Thyroid gland (tissue), 4 donors: Measurements from ENCODE around the gene TSPAN9. TPM values are rescaled to one million over a fixed set of nuclear protein-coding genes. Genes with fewer than 3 reads are reported as not detected.
A peak's percentile ranks its signal among the peaks of the same experiment; 100 is the strongest.

Source experiments
- DNase-seq, 2 donors: peaks; one replicate each; pipeline ENCODE4 v3.0.0-alpha.2; 2019
- H3K27ac ChIP-seq, 3 donors: fragments of 200-600 bp; sonication (generic); 1 replicate in 2 of 3; 2 replicates in 1 of 3; pipeline ENCODE4 v1.5.1; 2016 to 2019; ENCODE audit warnings: mild to moderate bottlenecking in 1 of 3, moderate library complexity in 1 of 3
- H3K27me3 ChIP-seq: fragments of 200-600 bp; sonication (generic); one replicate; pipeline ENCODE4 v1.5.1; 2019
- H3K36me3 ChIP-seq, 2 donors: fragments of 200-600 bp; sonication (generic); one replicate each; pipeline ENCODE4 v1.5.1; 2016 to 2019
- H3K4me1 ChIP-seq, 2 donors: fragments of 200-600 bp; sonication (generic); one replicate each; pipeline ENCODE4 v1.5.1; 2017 to 2019
- H3K4me3 ChIP-seq, 3 donors: fragments of 200-600 bp; sonication (generic); replicated peaks in 1 of 3; 1 replicate in 2 of 3; 2 replicates in 1 of 3; pipeline ENCODE4 v1.5.1; 2016; ENCODE audit warnings: mild to moderate bottlenecking in 1 of 3
- H3K9me3 ChIP-seq: fragments of 200-600 bp; sonication (generic); one replicate; pipeline ENCODE4 v1.5.1; 2017
- POLR2A ChIP-seq, 2 donors: fragments of 450-650 bp; IDR thresholded peaks; one replicate each; pipeline ENCODE4 v1.6.1; 2017; ENCODE audit warnings: antibody characterized with exemption in 2 of 2, mild to moderate bottlenecking in 2 of 2, moderate library complexity in 1 of 2
- WGBS, 2 donors: methylation state at CpG; one replicate each; pipeline ENCODE4 v1.1.5; 2017; 5-methylcytosine and 5-hydroxymethylcytosine counted together
- intact Hi-C: fragments of 100-400 bp; cut with DNase I; formaldehyde crosslinking; loops from one replicate; pipeline ENCODE4 v1.15.1; 2023
- total RNA-seq, 4 donors: library from RNA; depleted of rRNA; stranded (reverse); fragments of >200 nt; gene quantifications; one replicate each; pipeline ENCODE4 v1.2.3, GENCODE V29; 2016
- TF ChIP-seq, protein P1 (sequence below), 6 experiments: fragments of 200-600 bp in 3 of 6; fragments of 450-650 bp in 3 of 6; sonication (generic) in 3 of 6; IDR thresholded peaks; one replicate each; pipeline ENCODE4 v1.5.1; 2016 to 2019; ENCODE audit warnings: antibody characterized with exemption in 6 of 6, mild to moderate bottlenecking in 2 of 6, inconsistent platforms in 1 of 6, moderate library complexity in 1 of 6

TSPAN9 gene
- total RNA-seq, 4 donors from 2014 or later, result 26.9 to 47.5 (median 33.2) TPM

DNA sequence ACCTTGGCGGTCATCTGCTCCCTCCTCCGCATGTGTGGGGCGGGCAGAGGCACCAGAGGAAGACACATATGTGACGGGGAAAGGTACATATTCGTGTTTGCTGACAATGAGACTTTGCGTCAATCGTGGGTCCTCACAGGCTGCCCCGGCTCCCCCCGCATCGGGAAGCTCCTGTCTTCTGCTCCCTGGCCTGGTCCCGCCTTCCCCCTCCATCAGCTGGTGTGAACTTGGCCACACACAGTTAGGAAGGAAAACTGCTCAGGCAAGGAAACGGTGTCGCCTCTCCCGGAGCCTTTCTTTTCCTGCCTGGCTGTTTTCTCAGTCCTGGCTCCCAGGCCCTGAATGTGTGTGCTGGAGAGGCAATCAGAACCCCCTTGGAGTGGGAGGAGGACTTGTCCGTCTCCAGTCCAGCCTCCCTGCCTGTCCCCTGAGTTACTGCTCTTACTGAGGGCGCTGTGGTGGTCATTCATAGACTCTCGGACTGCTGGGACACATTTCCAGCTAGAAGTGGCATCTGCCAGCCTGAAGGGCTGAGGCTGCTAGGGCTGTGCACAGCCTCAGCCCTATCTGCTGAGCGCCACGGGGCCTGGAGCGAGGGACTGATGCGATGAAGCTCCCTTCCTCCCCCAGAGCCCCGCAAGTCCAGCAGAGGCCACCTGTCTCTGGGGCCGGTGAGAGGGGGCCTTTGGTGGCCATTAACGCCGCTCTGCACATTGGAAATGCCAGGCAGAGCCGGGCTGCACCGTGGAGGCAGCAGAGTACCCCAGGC, 44.2 kb upstream of the TSPAN9 start:
- Histone ChIP-seq H3K27me3 (no peaks in the 10 kb centered on the region), H3K36me3 (peaks cover 3 to 6% of the 10 kb centered on the region in 2 donors), H3K4me3 (no peak overlapping the region), H3K9me3 (no peaks in the 10 kb centered on the region), H3K27ac (peak overlapping the region; percentile 39 to 77 (median 51)), H3K4me1 (peaks cover 14 to 27% of the 10 kb centered on the region in 2 donors)
- peak; percentile 75 to 79 for DNase-seq
- 52 to 54% methylated on average over 22 of the region's 27 CpGs for WGBS, 2 donors
- intact Hi-C loops, result loop anchor here (5.0 kb wide), 1 partner anchor 76 kb away; the partner anchor contains the start of gene TEAD4
- TF ChIP-seq, protein P1, sequence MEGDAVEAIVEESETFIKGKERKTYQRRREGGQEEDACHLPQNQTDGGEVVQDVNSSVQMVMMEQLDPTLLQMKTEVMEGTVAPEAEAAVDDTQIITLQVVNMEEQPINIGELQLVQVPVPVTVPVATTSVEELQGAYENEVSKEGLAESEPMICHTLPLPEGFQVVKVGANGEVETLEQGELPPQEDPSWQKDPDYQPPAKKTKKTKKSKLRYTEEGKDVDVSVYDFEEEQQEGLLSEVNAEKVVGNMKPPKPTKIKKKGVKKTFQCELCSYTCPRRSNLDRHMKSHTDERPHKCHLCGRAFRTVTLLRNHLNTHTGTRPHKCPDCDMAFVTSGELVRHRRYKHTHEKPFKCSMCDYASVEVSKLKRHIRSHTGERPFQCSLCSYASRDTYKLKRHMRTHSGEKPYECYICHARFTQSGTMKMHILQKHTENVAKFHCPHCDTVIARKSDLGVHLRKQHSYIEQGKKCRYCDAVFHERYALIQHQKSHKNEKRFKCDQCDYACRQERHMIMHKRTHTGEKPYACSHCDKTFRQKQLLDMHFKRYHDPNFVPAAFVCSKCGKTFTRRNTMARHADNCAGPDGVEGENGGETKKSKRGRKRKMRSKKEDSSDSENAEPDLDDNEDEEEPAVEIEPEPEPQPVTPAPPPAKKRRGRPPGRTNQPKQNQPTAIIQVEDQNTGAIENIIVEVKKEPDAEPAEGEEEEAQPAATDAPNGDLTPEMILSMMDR (IDR thresholded peaks at IDR 0.05), result no peak
- no peak for TF ChIP-seq POLR2A (IDR thresholded peaks at IDR 0.05)

DNA sequence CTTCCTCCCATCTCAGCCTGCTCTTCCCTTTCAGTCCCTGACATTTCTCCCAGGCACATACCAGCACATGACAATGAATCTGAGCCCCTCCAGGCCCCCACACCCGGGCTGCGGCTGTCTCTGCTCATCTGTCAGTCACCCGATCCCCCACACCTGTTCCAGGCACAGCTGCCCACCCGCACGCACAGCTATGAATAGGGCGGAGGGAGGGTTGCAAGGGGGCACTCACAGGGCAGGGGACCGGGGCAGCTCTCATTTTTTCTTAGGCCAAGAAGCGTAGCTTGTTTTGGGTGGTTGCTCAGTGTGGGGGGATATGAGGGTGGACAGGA, 43.7 kb upstream of the TSPAN9 start:
- TF ChIP-seq, protein P1 (IDR thresholded peaks at IDR 0.05), result no peak
- no peak for TF ChIP-seq POLR2A (IDR thresholded peaks at IDR 0.05)
- Histone ChIP-seq H3K27me3 (no peaks in the 10 kb centered on the region), H3K4me1 (peaks cover 14 to 27% of the 10 kb centered on the region in 2 donors), H3K4me3 (no peak overlapping the region), H3K27ac (peak overlapping the region in 2 of 3 donors; percentile 51 to 77), H3K36me3 (peaks cover 6 to 7% of the 10 kb centered on the region in 2 donors), H3K9me3 (no peaks in the 10 kb centered on the region)
- no peak for DNase-seq
- intact Hi-C loops, result loop anchor here (5.0 kb wide), 1 partner anchor 76 kb away; the partner anchor contains the start of gene TEAD4
- 89 to 91% methylated on average over 8 of the region's 8 CpGs for whole genome bisulfite sequencing, 2 donors

DNA sequence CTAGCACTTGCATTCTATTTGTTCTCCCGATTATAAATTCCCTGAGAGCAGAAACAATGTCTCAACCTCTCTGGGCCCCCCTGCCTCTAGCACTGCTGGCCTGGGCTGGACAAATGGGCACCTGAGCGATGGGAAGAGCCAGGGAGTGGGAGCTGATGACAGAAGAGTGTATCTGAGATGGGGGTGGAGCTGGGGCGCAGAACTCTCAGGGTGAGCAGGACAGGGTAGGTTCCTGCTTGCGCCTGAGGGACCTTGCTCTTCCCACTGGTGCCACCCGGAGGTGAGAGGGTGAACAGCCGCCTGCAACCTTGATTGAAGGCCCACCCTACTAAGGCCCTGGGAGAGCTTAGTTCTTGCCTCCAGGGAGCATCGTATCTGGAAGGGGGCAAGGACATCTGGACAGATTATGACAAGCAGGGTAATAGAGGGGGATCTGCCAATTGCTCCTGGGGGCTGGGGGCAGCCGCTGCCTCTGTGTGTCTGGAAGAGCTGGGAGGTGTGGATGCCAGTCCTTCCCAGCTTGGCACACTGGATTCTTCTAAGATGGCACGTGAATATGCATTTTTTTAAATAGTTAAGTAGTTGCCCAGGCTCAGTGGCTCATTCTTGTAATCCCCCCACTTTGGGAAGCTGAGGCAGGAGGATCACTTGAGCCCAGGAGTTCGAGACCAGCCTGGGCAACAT, 43.0 kb upstream of the TSPAN9 start:
- peak; percentile 77 to 79 for DNase-seq
- intact Hi-C loops, result loop anchor here (5.0 kb wide), 1 partner anchor 77 kb away; the partner anchor contains the start of gene TEAD4
- no peaks in the 10 kb centered on the region for H3K27me3 ChIP-seq
- no peaks in the 10 kb centered on the region for H3K9me3 ChIP-seq
- WGBS, 2 donors, result 41 to 56% methylated on average over 9 to 10 of the region's 10 CpGs
- peak overlapping the region in 1 of 3 donors; percentile 77 for H3K27ac ChIP-seq
- no peak overlapping the region for H3K4me3 ChIP-seq
- peaks cover 14 to 34% of the 10 kb centered on the region in 2 donors for H3K4me1 ChIP-seq
- TF ChIP-seq POLR2A (IDR thresholded peaks at IDR 0.05), result no peak
- TF ChIP-seq, protein P1 (IDR thresholded peaks at IDR 0.05), result peak; percentile 59 to 82 (median 73)
- peaks cover 6 to 7% of the 10 kb centered on the region in 2 donors for H3K36me3 ChIP-seq

DNA sequence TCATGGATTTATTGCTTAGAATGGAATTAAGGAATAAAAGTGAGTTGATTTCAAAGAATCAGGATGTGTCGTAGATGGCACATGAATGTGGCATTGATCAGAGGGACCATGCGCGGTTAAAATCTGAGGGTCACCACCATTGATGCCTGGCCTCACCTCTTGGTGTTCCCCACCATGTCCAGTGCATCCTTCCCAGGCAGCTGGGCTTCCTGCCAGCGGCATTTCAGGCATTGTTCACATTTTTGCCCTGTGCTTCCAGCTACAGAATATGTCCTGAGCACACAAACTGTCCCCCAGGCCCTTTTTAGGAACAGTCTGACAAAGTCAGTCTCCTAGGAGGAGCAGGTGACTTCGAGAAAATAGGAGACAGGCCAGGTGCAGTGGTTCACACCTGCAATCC, 42.0 kb upstream of the TSPAN9 start:
- no peak overlapping the region for H3K27ac ChIP-seq
- H3K4me3 ChIP-seq, result no peak overlapping the region
- TF ChIP-seq POLR2A (IDR thresholded peaks at IDR 0.05), result no peak
- TF ChIP-seq, protein P1 (IDR thresholded peaks at IDR 0.05), result no peak
- no peaks in the 10 kb centered on the region for H3K27me3 ChIP-seq
- DNase-seq, result peak in 1 of 2 donors; percentile 50
- no peaks in the 10 kb centered on the region for H3K9me3 ChIP-seq
- peaks cover 14 to 37% of the 10 kb centered on the region in 2 donors for H3K4me1 ChIP-seq
- 83 to 88% methylated on average over 5 of the region's 5 CpGs for WGBS, 2 donors
- intact Hi-C loops, result no loop called here
- H3K36me3 ChIP-seq, result peaks cover 7 to 11% of the 10 kb centered on the region in 2 donors
